UCSD-AML1 (cell line): ENCODE measurements around the gene RYR3.
A peak's percentile ranks its signal among the peaks of the same experiment; 100 is the strongest.

Experiments
- DNase-seq: peaks from one replicate; lab custom pipeline; 2025; ENCODE audit not compliant: unreplicated experiment; lab: John Stamatoyannopoulos, UW

Gene RYR3

GRCh38 chr15:33699145-33699544 lies 388.4 kb downstream of the RYR3 start:
- no peak for DNase-seq

- DNase-seq: no peak
Measured at GRCh38 chr15:33699691-33700447, 389.1 kb downstream of the RYR3 start.

GRCh38 chr15:33700695-33701303 lies 390.0 kb downstream of the RYR3 start:
- DNase-seq: peak; percentile 58

- no peak for DNase-seq
Measured at GRCh38 chr15:33701304-33701696, 390.5 kb downstream of the RYR3 start.

GRCh38 chr15:33706173-33706572 lies 395.4 kb downstream of the RYR3 start:
- DNase-seq: no peak

GRCh38 chr15:33710748-33711147 lies 400.0 kb downstream of the RYR3 start:
- no peak for DNase-seq

GRCh38 chr15:33716025-33716424 lies 405.3 kb downstream of the RYR3 start:
- DNase-seq: no peak

- DNase-seq: no peak
Measured at GRCh38 chr15:33720952-33721351, 410.2 kb downstream of the RYR3 start.

GRCh38 chr15:33722005-33722672 lies 411.4 kb downstream of the RYR3 start:
- no peak for DNase-seq

- DNase-seq: no peak
Measured at GRCh38 chr15:33722673-33723015, 411.9 kb downstream of the RYR3 start.

- no peak for DNase-seq
Measured at GRCh38 chr15:33724321-33725036, 413.7 kb downstream of the RYR3 start.

GRCh38 chr15:33729653-33730052 lies 418.9 kb downstream of the RYR3 start:
- DNase-seq: no peak

- DNase-seq: no peak
Measured at GRCh38 chr15:33730815-33731214, 420.0 kb downstream of the RYR3 start.

- no peak for DNase-seq
Measured at GRCh38 chr15:33735143-33735542, 424.4 kb downstream of the RYR3 start.

- peak; percentile 18 for DNase-seq
Measured at GRCh38 chr15:33735637-33736247, 425.0 kb downstream of the RYR3 start.

GRCh38 chr15:33737687-33738601 lies 427.2 kb downstream of the RYR3 start:
- no peak for DNase-seq

- no peak for DNase-seq
Measured at GRCh38 chr15:33738941-33739664, 428.3 kb downstream of the RYR3 start.

GRCh38 chr15:33742306-33742705 lies 431.5 kb downstream of the RYR3 start:
- no peak for DNase-seq

- DNase-seq: no peak
Measured at GRCh38 chr15:33742800-33743199, 432.0 kb downstream of the RYR3 start.

GRCh38 chr15:33746203-33746602 lies 435.4 kb downstream of the RYR3 start:
- no peak for DNase-seq
